C4-2B (cell line): ENCODE results near the gene ACOT8.

Source experiments
- H3K27ac ChIP-seq: fragments of 450-650 bp; 2 replicates; pipeline ENCODE4 v1.5.1; 2017
- CTCF ChIP-seq: fragments of 450-650 bp; conservative IDR thresholded peaks from 2 replicates; pipeline ENCODE4 v1.5.1; 2017; ENCODE audit warnings: mild to moderate bottlenecking
- ZFX ChIP-seq: fragments of 450-650 bp; IDR thresholded peaks from 2 replicates; pipeline ENCODE4 v1.6.1; 2017

The ACOT8 gene

GRCh38 chr20:45840700-45841198 lies 16.4 kb downstream of the ACOT8 start:
- H3K27ac ChIP-seq: no peak overlapping the region
- TF ChIP-seq CTCF: no peak

GRCh38 chr20:45836841-45837240 lies 20.4 kb downstream of the ACOT8 start:
- no peak overlapping the region for H3K27ac ChIP-seq
- TF ChIP-seq ZFX: no peak
- TF ChIP-seq CTCF: no peak

- no peak for TF ChIP-seq CTCF
- H3K27ac ChIP-seq: no peak overlapping the region
These were observed 21.4 kb downstream of the ACOT8 start for GRCh38 chr20:45835825-45836224.

GRCh38 chr20:45835329-45835765 lies 21.8 kb downstream of the ACOT8 start:
- no peak overlapping the region for H3K27ac ChIP-seq
- no peak for TF ChIP-seq ZFX
- TF ChIP-seq CTCF: no peak

- H3K27ac ChIP-seq: no peak overlapping the region
- TF ChIP-seq CTCF (no peak), ZFX (no peak)
These were observed 22.4 kb downstream of the ACOT8 start for GRCh38 chr20:45834797-45835161.

GRCh38 chr20:45833883-45834796 lies 23.1 kb downstream of the ACOT8 start:
- TF ChIP-seq ZFX (no peak), CTCF (no peak)
- H3K27ac ChIP-seq: peak overlapping the region; percentile 55

- peak within 1 kb of the TSS; percentile 55 for H3K27ac ChIP-seq
- TF ChIP-seq ZFX (0 out of 2 replicates have a peak, but pooled peaks have one; percentile 32), CTCF (no peak)
These were observed 23.9 kb downstream of the ACOT8 start, which contains the start of gene SNX21 for GRCh38 chr20:45833030-45833882. SNX21 (plus strand) TSS chr20:45833799; CDS start chr20:45833920, 121 bp downstream.
